Kidney epithelial cell (primary cell): ENCODE measurements around the gene CELF2. TPM values are rescaled to one million over a fixed set of nuclear protein-coding genes. Genes with fewer than 3 reads are reported as not detected.

Experiments
- DNase-seq: peaks from one replicate; pipeline ENCODE4 v3.0.0-alpha.2; 2010; ENCODE audit warnings: low read depth
- H3K27me3 ChIP-seq: 2 replicates; pipeline ENCODE4 v1.6.0; 2011; ENCODE audit warnings: low read length; ENCODE audit not compliant: control insufficient read depth, insufficient read depth
- H3K36me3 ChIP-seq: 2 replicates; pipeline ENCODE4 v1.5.1; 2011; ENCODE audit warnings: low read length; ENCODE audit not compliant: control insufficient read depth, insufficient read depth
- H3K4me3 ChIP-seq: 2 replicates; pipeline ENCODE4 v1.5.1; 2011; ENCODE audit warnings: low read depth, mild to moderate bottlenecking, control low read depth, low read length
- CTCF ChIP-seq: IDR thresholded peaks from 2 replicates; pipeline ENCODE4 v1.5.1; 2011; ENCODE audit warnings: mild to moderate bottlenecking, moderate library complexity, low read length, control low read depth, inconsistent platforms; ENCODE audit not compliant: insufficient read depth, poor library complexity, severe bottlenecking
- total RNA-seq: library from RNA; depleted of rRNA; stranded (reverse); fragments of >200 nt; gene quantifications from 2 replicates; pipeline ENCODE4 v1.2.3, GENCODE V29; 2015

The CELF2 gene
- total RNA-seq, 1 donor from 2014 or later, result 15.2 TPM

- Histone ChIP-seq H3K27me3 (no peaks in the 10 kb centered on the region), H3K36me3 (no peaks in the 10 kb centered on the region), H3K4me3 (no peak overlapping the region)
- no peak for TF ChIP-seq CTCF
- DNase-seq, result no peak
These were observed 293.4 kb downstream of the CELF2 start for GRCh38 chr10:11311027-11311426.

GRCh38 chr10:11313463-11313862, 295.8 kb downstream of the CELF2 start:
- H3K36me3 ChIP-seq, result no peaks in the 10 kb centered on the region
- H3K4me3 ChIP-seq, result no peak overlapping the region
- no peaks in the 10 kb centered on the region for H3K27me3 ChIP-seq
- no peak for TF ChIP-seq CTCF
- DNase-seq, result no peak

- Histone ChIP-seq H3K36me3 (no peaks in the 10 kb centered on the region), H3K27me3 (no peaks in the 10 kb centered on the region), H3K4me3 (no peak overlapping the region)
- DNase-seq, result no peak
- no peak for TF ChIP-seq CTCF
These were observed 300.4 kb downstream of the CELF2 start for GRCh38 chr10:11317936-11318670.

GRCh38 chr10:11318826-11319598, 301.3 kb downstream of the CELF2 start:
- no peak for DNase-seq
- Histone ChIP-seq H3K4me3 (no peak overlapping the region), H3K27me3 (no peaks in the 10 kb centered on the region), H3K36me3 (no peaks in the 10 kb centered on the region)
- TF ChIP-seq CTCF, result no peak

GRCh38 chr10:11319990-11320602, 302.4 kb downstream of the CELF2 start:
- H3K4me3 ChIP-seq, result no peak overlapping the region
- H3K27me3 ChIP-seq, result no peaks in the 10 kb centered on the region
- H3K36me3 ChIP-seq, result no peaks in the 10 kb centered on the region
- no peak for DNase-seq
- no peak for TF ChIP-seq CTCF
